NCI-H2107 (cell line): ENCODE data around the gene SDHAF4.
"Not testable (repeated sequence)": the region's sequence is repeated elsewhere in the genome, so short reads cannot be mapped to it uniquely, and the experiment has no call there.

Experiments
- DNase-seq: peaks from one replicate; lab custom pipeline; 2025; lab: John Stamatoyannopoulos, UW

SDHAF4 gene

GRCh38 chr6:70566751-70567382, at the start of gene SDHAF4:
Gene SDHAF4, plus strand, starts transcription at chr6:70566930. Its CDS starts 11 bp downstream, at chr6:70566941.
- DNase-seq: peak; percentile 77

- DNase-seq: no peak
Observed at GRCh38 chr6:70518723-70519122, 48.0 kb upstream of the SDHAF4 start.

- no peak for DNase-seq
Observed at GRCh38 chr6:70520575-70520974, 46.2 kb upstream of the SDHAF4 start.

GRCh38 chr6:70524721-70525286, 41.9 kb upstream of the SDHAF4 start:
- no peak for DNase-seq

GRCh38 chr6:70527071-70527737, 39.5 kb upstream of the SDHAF4 start:
- no peak for DNase-seq

GRCh38 chr6:70530023-70530422, 36.7 kb upstream of the SDHAF4 start:
- DNase-seq: no peak

GRCh38 chr6:70531133-70531532, 35.6 kb upstream of the SDHAF4 start:
- no peak for DNase-seq

GRCh38 chr6:70537266-70537665, 29.5 kb upstream of the SDHAF4 start:
- no peak for DNase-seq

GRCh38 chr6:70538376-70538775, 28.4 kb upstream of the SDHAF4 start:
- DNase-seq: no peak

GRCh38 chr6:70547313-70547712, 19.4 kb upstream of the SDHAF4 start:
- DNase-seq: no peak

GRCh38 chr6:70547905-70548304, 18.8 kb upstream of the SDHAF4 start:
- DNase-seq: no peak

GRCh38 chr6:70549327-70549726, 17.4 kb upstream of the SDHAF4 start:
- DNase-seq: no peak

GRCh38 chr6:70551566-70551965, 15.2 kb upstream of the SDHAF4 start:
- DNase-seq: no peak

GRCh38 chr6:70552286-70552940, 14.3 kb upstream of the SDHAF4 start:
- DNase-seq: not testable (repeated sequence)

GRCh38 chr6:70552974-70553373, 13.8 kb upstream of the SDHAF4 start:
- DNase-seq: no peak

GRCh38 chr6:70557998-70558397, 8.7 kb upstream of the SDHAF4 start:
- DNase-seq: no peak

- not testable (repeated sequence) for DNase-seq
Observed at GRCh38 chr6:70562401-70562800, 4.3 kb upstream of the SDHAF4 start.

- DNase-seq: no peak
Observed at GRCh38 chr6:70563530-70563929, 3.2 kb upstream of the SDHAF4 start.

GRCh38 chr6:70574643-70575042, 7.9 kb downstream of the SDHAF4 start:
- DNase-seq: no peak

- DNase-seq: no peak
Observed at GRCh38 chr6:70575899-70576495, 9.3 kb downstream of the SDHAF4 start.

GRCh38 chr6:70586114-70586513, 19.4 kb downstream of the SDHAF4 start:
- no peak for DNase-seq

GRCh38 chr6:70590400-70590799, 23.7 kb downstream of the SDHAF4 start:
- no peak for DNase-seq
